Measurements from ENCODE around the gene SCRN1. TPM values are rescaled to one million over a fixed set of nuclear protein-coding genes. Genes with fewer than 3 reads are reported as not detected.

SCRN1 gene
- total RNA-seq, 1 experiment from 2014 or later, result 37.9 TPM

- TF ChIP-seq EZH2phosphoT487 (IDR thresholded peaks at IDR 0.05; ENCODE audit: borderline replicate concordance, low read length), result no peak
- no peak for TF ChIP-seq EZH2 (IDR thresholded peaks at IDR 0.05; ENCODE audit: low read length, unreplicated experiment)
- TF ChIP-seq CTCF (conservative IDR thresholded peaks at IDR 0.05; ENCODE audit: low read depth, low read length), result no peak
- no peaks in the 10 kb centered on the region for H3K9me3 ChIP-seq (ENCODE audit: low read length)
- no TSS peak for BruUV-seq (replicated peaks)
- intact Hi-C loops (cut with micrococcal nuclease), result loop anchor here (1.0 to 5.0 kb wide), 3 partner anchors 39 to 154 kb away; no protein-coding TSS in a partner anchor
- H3K4me1 ChIP-seq (ENCODE audit: insufficient read depth, low read length), result peaks cover 41% of the 10 kb centered on the region
- peak overlapping the region; percentile 90 for H3K4me2 ChIP-seq (ENCODE audit: low read length)
- DNase-seq (peak; percentile 94), ATAC-seq (peak; percentile 71)
- H3K9me2 ChIP-seq (replicated peaks; ENCODE audit: low read length), result no peaks in the 10 kb centered on the region
- H3K79me2 ChIP-seq (ENCODE audit: low read length), result peaks cover 58% of the 10 kb centered on the region
- H3K9ac ChIP-seq (ENCODE audit: low read length), result peak overlapping the region; percentile 94
- H3F3A ChIP-seq (ENCODE audit: low read length, unreplicated experiment), result peaks cover 3% of the 10 kb centered on the region
- no peaks in the 10 kb centered on the region for H3K27me3 ChIP-seq (ENCODE audit: low read length)
- H4K20me1 ChIP-seq (ENCODE audit: low read length), result no peaks in the 10 kb centered on the region
- H3K4me3 ChIP-seq (ENCODE audit: low read length), result peak overlapping the region; percentile 97
- ChIA-PET CTCF (no interaction called here), POLR2A (ENCODE audit: unreplicated experiment) (interaction anchor here (0.7 kb wide), 2 partner anchors 16 to 18 kb away, joined by 4 to 12 read pairs; no protein-coding TSS in a partner anchor)
- peak overlapping the region; percentile 95 for H2AFZ ChIP-seq (ENCODE audit: low read length)
- no peaks in the 10 kb centered on the region for H3K36me3 ChIP-seq (ENCODE audit: low read depth, low read length)
- peak overlapping the region; percentile 94 for H3K27ac ChIP-seq (ENCODE audit: low read length)
These were observed 1.7 kb downstream of the SCRN1 start for GRCh38 chr7:29987811-29988317.

GRCh38 chr7:29987083-29987482 is 2.5 kb downstream of the SCRN1 start:
- no TSS peak for BruUV-seq (replicated peaks)
- H3K4me1 ChIP-seq (ENCODE audit: insufficient read depth, low read length), result peaks cover 41% of the 10 kb centered on the region
- H2AFZ ChIP-seq (ENCODE audit: low read length), result no peak overlapping the region
- H3K9ac ChIP-seq (ENCODE audit: low read length), result peak overlapping the region; percentile 75
- TF ChIP-seq CTCF (conservative IDR thresholded peaks at IDR 0.05; ENCODE audit: low read depth, low read length) (no peak), EZH2 (IDR thresholded peaks at IDR 0.05; ENCODE audit: low read length, unreplicated experiment) (no peak), EZH2phosphoT487 (IDR thresholded peaks at IDR 0.05; ENCODE audit: borderline replicate concordance, low read length) (no peak)
- H3K9me2 ChIP-seq (replicated peaks; ENCODE audit: low read length), result no peaks in the 10 kb centered on the region
- ChIA-PET CTCF (no interaction called here), POLR2A (ENCODE audit: unreplicated experiment) (interaction anchor here (0.6 to 0.7 kb wide), 2 partner anchors 17 to 31 kb away, joined by 3 to 4 read pairs; no protein-coding TSS in a partner anchor)
- no peaks in the 10 kb centered on the region for H4K20me1 ChIP-seq (ENCODE audit: low read length)
- peak; percentile 71 for DNase-seq
- H3K36me3 ChIP-seq (ENCODE audit: low read depth, low read length), result no peaks in the 10 kb centered on the region
- peak overlapping the region; percentile 94 for H3K27ac ChIP-seq (ENCODE audit: low read length)
- peaks cover 64% of the 10 kb centered on the region for H3K79me2 ChIP-seq (ENCODE audit: low read length)
- peak overlapping the region; percentile 90 for H3K4me2 ChIP-seq (ENCODE audit: low read length)
- peaks cover 3% of the 10 kb centered on the region for H3F3A ChIP-seq (ENCODE audit: low read length, unreplicated experiment)
- no peaks in the 10 kb centered on the region for H3K27me3 ChIP-seq (ENCODE audit: low read length)
- H3K9me3 ChIP-seq (ENCODE audit: low read length), result no peaks in the 10 kb centered on the region
- peak; percentile 51 for ATAC-seq
- intact Hi-C loops (cut with micrococcal nuclease), result loop anchor here (5.0 kb wide), 2 partner anchors 50 to 155 kb away; no protein-coding TSS in a partner anchor
- peak overlapping the region; percentile 49 for H3K4me3 ChIP-seq (ENCODE audit: low read length)

GRCh38 chr7:29980151-29980550 is 9.4 kb downstream of the SCRN1 start:
- no peaks in the 10 kb centered on the region for H3K9me3 ChIP-seq (ENCODE audit: low read length)
- H3K27ac ChIP-seq (ENCODE audit: low read length), result no peak overlapping the region
- intact Hi-C loops (cut with micrococcal nuclease), result no loop called here
- no peak for TF ChIP-seq EZH2 (IDR thresholded peaks at IDR 0.05; ENCODE audit: low read length, unreplicated experiment)
- TF ChIP-seq CTCF (conservative IDR thresholded peaks at IDR 0.05; ENCODE audit: low read depth, low read length), result no peak
- TF ChIP-seq EZH2phosphoT487 (IDR thresholded peaks at IDR 0.05; ENCODE audit: borderline replicate concordance, low read length), result no peak
- ATAC-seq (no peak), DNase-seq (no peak)
- H3F3A ChIP-seq (ENCODE audit: low read length, unreplicated experiment), result no peaks in the 10 kb centered on the region
- ChIA-PET POLR2A (ENCODE audit: unreplicated experiment) (no interaction called here), CTCF (no interaction called here)
- no peaks in the 10 kb centered on the region for H3K27me3 ChIP-seq (ENCODE audit: low read length)
- H3K4me2 ChIP-seq (ENCODE audit: low read length), result no peak overlapping the region
- H3K79me2 ChIP-seq (ENCODE audit: low read length), result peaks cover 66% of the 10 kb centered on the region
- no peak overlapping the region for H3K4me3 ChIP-seq (ENCODE audit: low read length)
- H3K36me3 ChIP-seq (ENCODE audit: low read depth, low read length), result 0 out of 2 replicates have a peak, but pooled peaks cover 4% of the 10 kb centered on the region
- no peaks in the 10 kb centered on the region for H4K20me1 ChIP-seq (ENCODE audit: low read length)
- H3K4me1 ChIP-seq (ENCODE audit: insufficient read depth, low read length), result no peaks in the 10 kb centered on the region
- no peak overlapping the region for H3K9ac ChIP-seq (ENCODE audit: low read length)
- no TSS peak for BruUV-seq (replicated peaks)
- H2AFZ ChIP-seq (ENCODE audit: low read length), result no peak overlapping the region
- no peaks in the 10 kb centered on the region for H3K9me2 ChIP-seq (replicated peaks; ENCODE audit: low read length)
